C1 segment of cervical spinal cord (tissue), 14 donors: ENCODE results near the gene HSFX3.
A peak's percentile ranks its signal among the peaks of the same experiment; 100 is the strongest.
"Not testable (repeated sequence)": the region's sequence is repeated elsewhere in the genome, so short reads cannot be mapped to it uniquely, and the experiment has no call there.

ENCODE experiments used
- DNase-seq, 14 donors: peaks; one replicate each; lab custom pipeline; 2025; lab: John Stamatoyannopoulos, UW

Gene HSFX3

DNA sequence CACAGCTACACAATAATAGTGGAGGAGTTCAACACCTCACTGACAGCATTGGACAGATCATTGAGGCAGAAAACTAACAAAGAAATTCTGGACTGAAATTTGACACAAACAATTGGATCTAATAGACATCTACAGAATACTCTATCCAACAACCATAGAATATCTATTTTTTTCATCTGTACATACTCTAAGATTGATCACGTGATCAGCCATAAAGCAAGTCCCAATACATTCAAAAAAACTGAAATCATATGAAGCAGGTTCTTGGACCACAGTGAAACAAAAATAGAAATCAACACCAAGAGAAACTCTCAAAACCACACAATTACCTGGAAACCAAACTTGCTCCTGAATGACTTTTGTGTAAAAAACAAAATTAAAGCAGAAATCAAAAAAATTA, 32.4 kb downstream of the HSFX3 start:
- DNase-seq: no peak

DNA sequence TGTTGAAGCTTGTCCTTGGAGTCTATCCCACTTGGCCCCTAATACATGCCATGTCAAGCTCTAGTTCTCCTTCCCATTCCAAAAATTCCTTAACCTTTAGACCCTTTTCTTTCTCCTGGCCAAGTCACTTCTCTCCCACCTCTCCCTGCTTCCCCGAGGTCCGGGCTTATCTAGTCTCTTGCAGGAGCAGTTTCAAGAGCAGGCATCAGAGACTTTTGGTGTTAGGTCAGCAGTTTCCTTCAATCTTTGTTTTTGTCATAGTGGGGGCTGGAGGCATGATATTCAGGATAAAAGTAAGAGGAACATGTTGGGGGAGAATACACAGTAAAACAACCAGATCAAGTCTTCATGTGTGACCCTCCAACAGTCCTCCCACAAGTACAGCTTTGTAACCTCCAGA, 33.1 kb downstream of the HSFX3 start:
- DNase-seq: no peak

DNA sequence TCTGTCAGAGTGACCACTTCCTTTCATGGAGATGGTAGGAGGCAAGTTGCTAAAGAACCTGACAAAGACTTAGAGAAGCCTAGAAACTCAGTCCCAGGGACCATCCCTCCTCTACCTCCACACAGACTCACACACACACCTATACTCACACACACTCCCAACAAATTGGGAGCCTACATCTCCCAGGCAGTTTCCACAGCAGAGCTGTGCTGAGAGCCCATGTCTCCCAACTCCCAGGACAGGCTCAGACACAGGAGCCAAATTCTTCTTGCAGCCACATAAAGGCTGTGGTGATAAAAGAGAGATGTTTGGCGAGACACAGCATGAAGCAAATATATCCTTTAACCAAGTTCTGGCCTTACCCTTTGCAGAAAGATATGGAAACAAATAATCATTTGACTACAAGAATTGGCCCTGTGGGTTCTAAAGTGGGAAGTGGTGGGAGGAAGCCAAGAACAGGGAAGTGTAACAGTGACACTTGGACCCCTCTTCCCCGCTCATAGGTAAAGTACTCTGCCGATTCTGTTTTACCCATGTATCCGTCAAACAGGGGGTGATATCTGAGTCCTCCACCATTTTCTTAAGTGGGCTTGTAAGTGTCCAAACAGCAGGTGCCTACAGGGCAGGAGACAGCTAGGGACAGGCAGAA, 33.6 kb downstream of the HSFX3 start:
- no peak for DNase-seq

DNA sequence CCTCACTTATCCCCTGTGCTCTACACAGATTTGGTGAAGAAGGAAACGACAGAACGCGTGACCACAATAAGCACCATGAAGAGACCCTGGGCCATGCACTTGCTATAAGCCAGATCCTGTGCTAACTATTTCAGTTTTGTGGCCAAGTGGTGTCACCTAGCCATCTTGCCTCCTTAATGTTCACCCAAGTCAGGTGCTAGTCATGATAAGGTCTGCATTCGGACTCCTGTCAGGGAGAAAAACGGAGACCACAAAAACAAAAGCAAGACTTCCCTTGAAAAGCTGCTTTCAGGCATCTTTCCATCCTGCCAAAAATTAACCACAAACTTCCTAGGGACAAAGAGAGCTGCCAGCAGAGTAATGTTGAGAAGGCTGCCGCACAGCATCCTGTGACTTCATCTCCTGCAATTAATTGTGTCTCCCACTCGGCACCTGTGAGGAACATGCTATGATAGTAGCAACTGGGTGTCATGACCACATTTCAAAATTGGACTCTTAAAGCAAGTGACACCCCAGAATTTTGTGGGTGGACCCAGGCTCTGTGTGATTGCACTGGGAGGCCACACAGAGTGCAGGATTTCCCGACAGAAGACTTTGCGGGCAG, 35.8 kb downstream of the HSFX3 start:
- no peak for DNase-seq

DNA sequence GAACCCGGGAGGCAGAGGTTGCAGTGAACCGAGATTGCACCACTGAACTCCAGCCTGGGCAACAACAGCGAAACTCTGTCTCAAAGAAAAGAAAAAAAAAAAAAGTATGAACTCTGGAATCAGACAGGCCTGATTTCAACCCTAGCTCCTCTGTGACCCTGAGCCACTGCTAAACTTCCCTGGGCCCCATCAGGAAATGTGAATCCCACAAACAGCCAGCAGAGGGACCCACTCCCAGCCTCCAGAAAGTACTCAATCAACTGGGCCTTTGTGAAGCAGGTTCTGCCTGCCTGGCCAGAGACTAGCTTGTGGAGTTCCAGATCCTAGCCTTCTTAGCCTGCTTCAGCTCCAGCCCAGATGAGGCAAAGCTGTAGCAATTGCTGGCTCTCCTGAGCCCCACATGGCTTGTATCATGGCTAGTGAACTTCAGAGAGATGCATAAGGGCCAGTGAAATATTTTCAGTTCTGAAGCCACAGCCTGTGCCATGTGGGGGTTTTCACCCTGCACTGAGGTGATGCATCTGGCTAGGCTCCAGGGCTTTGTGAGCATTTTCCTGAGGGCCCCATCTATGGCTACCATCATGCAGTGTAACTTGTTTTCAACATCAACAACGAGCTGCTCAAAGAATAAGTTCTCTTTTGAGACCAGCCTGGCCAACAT, 37.4 kb downstream of the HSFX3 start:
- peak in 11 of 14 donors; percentile 0 to 47 (median 15) for DNase-seq

DNA sequence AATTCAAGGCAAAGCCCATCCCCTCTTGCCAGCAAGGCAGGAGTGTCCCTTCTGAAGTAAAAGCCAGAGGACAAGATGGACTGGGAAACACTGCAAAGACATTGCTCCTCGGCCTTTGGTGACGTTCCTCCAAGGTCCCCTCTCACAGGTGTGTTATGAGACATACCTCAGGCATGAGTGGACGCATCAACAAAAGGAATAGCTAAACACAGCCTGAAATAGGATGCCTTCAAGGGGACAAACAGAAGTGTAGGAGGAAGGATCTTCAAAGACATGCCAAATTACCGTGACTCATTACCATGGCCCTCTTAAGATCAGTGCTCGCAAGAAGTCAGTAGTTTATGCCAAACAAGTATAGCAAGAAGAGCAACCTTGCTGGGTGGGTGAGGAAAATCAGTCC, 38.6 kb downstream of the HSFX3 start:
- DNase-seq: no peak

DNA sequence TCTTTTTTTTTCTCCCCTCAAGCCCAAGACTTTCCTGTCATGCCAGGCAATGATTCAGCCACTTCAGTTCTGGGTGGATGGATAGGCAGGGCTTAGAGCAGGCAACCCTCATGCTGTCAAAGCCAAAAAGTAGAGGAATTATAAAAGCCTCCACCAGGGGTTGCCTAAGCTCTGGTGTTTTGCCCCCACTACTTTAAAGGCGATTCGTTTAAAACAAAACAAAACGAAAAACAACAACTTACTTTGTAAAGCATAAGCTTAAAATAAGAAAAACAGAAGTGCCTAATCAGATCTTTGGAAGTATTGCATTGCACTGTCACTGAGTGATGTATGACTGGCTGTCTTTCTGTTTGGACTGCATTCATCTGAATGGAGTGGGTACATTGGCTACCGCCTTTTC, 39.3 kb downstream of the HSFX3 start:
- DNase-seq: no peak

DNA sequence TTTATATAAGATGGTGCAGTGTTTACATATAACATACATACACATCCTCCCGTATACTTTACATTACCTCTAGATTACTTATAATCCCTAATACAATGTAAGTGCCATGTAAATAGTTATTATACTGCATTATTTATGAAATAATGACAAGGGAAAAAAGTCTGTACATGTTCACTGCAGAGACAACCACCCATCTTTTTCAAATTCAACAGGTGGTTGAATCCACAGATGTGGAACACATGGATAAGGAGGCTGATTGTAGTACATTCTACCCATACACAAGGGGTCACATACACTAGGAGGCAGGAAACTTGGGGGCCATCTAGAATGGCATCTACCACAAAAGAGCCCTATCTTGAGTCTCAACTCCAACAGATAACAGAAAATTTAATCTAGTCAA, 41.3 kb downstream of the HSFX3 start:
- DNase-seq: no peak

DNA sequence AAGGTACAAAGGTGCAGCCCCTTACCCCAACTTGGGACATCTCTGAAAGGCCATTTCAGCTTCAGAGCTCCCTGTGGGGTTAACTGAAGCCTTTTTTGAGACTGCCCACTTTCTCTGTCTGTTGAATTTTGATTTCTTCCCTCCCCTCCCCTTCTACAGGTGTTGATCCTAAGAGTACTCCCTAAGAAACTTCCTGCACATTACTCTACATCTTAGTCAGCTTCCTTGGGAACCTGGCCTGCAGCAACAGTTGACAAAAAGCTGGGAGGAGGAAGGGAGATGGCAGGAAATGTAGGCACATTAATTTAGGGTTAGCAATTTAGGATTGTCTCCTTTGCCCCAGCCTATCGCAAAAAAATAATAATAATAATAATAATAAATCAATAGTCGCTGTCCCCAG, 43.4 kb downstream of the HSFX3 start:
- DNase-seq: no peak

DNA sequence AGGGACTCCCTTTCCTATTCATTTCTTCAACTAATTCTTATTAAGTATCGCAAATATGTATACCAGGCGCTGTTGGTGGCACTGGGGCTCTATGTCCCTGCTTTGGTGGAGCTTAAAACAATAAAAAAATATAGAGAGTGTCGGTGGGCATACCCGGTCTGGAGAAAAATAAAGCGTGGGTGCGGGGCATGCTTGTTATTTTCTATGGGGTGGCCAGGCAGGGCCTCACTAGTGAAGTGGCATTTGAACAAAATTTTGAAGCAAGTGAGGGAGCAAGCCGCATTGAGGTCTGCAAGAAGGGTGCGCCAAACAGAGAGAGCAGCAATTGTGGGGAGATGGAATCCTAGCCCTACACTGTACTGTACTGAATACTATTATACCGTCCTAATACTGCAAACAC, 44.1 kb downstream of the HSFX3 start:
- no peak for DNase-seq

DNA sequence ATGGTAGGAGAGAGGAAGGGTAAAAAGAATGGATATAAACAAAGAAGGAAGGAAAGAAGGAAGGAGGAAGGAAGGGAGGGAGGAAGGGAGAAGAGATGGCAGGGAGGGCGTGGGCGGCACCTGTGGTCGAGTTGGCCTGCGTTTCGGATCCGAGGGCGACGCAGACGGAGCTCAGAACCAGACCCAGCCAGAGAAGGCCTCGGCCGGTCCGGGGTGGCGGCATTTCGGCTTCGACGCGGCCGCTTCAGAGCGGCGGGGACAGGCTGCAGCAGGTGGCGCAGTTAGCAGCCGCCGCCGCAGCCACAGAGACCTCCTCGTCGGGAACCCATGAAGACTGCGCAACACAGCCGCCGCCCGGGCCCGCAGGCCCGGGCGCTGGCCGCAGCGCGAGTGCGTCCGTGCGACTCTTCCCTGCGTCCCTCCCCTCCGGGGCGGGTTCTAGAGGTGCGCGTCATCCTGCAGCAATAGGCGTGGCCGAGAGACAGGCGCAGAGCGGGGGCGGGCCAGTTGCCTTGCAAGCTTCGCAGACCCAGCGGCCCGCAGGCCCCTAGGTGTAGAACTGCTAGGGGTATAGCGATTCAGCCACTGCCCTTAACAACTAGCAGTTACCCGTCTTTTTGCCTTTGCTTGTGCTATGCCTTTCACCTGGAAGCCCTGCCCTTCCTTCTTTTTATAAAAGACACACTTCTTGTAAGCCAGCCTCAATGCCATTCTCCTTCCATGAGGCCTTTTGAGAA, 44.6 kb downstream of the HSFX3 start, which contains the start of gene IDS:
Gene IDS (minus strand): TSS at position 392 of the 737 bp plus-strand sequence. CDS start 169 bp downstream, at position 223.
- DNase-seq: peak; percentile 1 to 88 (median 53)

DNA sequence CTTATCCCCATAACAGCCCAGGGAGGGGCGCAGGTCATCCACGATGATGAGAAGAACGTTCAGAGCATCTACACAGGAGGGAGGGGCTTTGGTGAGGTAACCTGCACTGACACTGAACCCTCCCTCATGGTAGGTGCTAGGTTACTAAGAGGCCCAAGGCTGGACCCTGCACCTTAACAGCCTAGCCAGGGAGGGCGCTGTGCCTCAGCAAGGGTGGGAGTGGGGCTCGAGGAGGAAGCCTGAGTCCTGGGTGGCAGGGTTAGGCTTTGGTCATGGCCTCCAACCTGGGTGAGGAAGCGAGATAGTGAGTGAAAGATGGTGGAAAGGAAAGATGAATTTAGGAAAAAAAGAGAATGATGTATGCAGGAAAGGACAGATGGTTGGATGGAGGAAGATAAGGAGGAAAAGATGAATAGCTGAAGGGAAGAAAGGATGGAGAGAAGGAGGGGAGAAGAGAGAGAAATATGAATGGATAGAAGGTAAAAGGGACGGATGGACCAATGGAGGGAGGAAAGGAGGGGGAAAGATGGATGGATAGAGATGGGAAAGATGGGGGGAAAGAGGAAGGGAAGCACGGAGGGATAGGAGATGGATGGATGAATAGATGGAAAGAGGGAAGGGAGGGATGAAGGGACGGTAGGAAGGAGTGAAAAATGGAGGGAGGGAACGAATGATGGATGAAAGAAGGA, 45.4 kb downstream of the HSFX3 start:
- peak in 3 of 14 donors; percentile 0 to 21 (median 16) for DNase-seq

DNA sequence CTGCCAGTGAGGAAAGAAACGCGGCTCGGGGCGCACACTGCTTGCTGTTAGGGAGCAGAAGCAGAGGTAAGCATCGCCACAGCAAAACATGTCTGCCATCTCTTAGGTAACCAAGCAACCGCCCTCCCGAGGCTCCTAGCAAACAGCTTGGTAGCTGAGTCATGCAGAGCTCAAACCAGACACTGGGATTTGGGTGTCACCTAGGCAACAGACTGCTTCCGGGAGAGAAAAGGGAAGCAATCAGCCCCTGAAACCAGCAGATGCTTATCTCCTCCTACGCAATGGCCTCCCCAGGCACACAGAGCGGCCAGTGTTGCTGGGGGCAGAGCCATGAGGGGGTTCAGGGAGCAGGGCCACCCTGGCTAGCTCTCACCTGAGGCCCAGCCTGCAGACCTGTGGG, 46.3 kb downstream of the HSFX3 start:
- peak in 2 of 14 donors; percentile 21 to 53 for DNase-seq

DNA sequence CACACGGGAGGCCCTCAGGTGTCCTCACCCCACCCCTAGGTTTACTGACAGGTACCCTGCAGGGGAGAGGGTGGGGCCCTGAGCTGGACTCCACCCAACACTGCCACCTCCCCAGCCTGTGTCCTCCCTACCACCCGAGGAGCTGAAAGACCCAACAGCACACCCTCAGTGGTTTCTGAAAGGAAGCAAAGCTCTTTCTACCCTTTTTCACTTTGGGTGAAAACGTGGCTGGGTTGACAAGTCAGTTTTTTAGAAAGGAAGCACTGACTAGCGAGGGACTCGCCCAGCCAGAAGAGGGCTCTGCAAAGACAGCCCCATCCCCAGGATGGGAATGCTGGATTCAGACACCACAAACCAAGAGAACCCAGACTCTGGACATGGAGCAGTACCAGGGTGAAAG, 46.8 kb downstream of the HSFX3 start:
- DNase-seq: not testable (repeated sequence)

DNA sequence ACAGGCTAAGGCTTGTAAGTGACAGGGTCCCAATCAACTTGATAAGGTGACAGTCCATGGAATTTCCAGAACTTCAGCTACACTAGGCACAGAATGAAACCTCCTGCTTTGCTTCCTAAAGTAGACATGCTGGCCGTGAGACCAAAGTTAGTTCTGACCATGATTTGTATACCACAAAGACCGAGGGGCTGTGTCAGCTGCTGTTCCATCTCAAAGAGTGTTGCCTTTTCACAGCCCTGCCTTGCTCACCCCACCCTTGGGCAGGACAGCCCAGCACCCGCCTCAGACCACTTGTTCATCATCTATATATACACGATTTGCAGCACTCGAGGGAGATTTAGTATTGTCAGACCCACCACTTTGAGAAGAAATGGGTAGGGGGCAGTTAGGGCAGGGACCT, 50.0 kb downstream of the HSFX3 start:
- no peak for DNase-seq

DNA sequence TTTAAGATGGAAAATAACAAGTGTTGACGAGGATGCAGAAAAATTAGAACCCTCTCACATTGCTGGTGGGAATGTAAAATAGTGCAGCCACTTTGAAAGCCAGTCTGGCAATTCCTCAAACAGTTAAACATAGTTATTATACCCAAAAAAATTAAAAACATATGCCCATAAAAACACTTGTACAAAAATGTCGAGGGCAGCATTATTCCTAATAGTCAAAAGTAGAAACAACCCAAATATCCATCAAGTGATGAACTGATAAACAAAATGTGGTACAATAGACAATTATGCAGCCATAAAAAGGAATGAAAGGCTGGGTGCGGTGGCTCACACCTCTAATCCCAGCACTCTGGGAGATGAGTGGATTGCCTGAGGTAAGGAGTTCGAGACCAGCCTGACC, 51.0 kb downstream of the HSFX3 start:
- DNase-seq: no peak
